Umbilical cord (tissue), 2 donors: ENCODE data around the gene ROBO1. TPM values are rescaled to one million over a fixed set of nuclear protein-coding genes. Genes with fewer than 3 reads are reported as not detected.
A peak's percentile ranks its signal among the peaks of the same experiment; 100 is the strongest.
"Not testable (repeated sequence)": the region's sequence is repeated elsewhere in the genome, so short reads cannot be mapped to it uniquely, and the experiment has no call there.

Experiments used
- DNase-seq: peaks from one replicate; pipeline ENCODE4 v3.0.0-alpha.2; 2015; ENCODE audit warnings: low spot score
- total RNA-seq: library from RNA; depleted of rRNA; stranded (reverse); fragments of >200 nt; gene quantifications from one replicate; pipeline ENCODE4 v1.2.3, GENCODE V29; 2014; ENCODE audit warnings: low replicate concordance; ENCODE audit not compliant: insufficient read depth

The ROBO1 gene
- total RNA-seq, 1 donor from 2014 or later = 27.9 TPM

DNA sequence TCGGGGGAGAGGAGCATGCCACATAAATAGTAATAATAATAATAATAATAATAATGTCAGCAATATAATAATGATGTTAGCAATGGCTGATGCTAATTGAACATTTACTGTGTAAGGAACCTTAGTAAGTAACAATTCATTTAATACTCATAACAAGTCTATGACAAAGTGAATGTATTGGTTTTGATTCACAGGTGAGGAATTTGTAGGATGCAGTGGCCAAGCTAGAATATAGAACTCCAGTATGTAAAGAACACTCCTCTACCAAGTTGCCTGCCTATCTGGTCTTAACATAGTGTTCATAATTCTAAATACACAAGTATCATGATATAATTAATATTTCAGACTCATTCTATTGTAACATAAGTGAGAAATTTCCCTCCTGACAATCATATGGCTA is 1016.5 kb downstream of the ROBO1 start:
- no peak for DNase-seq

DNA sequence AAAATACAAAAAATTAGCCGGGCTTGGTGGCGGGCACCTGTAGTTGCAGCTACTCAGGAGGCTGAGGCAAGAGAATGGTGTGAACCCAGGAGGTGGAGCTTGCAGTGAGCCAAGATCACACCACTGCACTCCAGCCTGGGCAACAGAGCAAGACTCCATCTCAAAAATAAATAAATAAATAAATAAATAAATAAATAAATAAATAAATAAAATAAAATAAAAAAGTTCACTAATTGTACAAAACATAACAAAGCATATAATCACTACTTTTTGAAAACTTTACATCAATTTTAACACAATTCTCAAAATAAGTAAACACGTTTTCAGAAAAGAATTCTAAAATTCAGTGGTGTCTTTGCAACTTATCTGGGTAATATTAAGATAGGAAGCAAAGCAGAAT is 1017.5 kb downstream of the ROBO1 start:
- not testable (repeated sequence) for DNase-seq

DNA sequence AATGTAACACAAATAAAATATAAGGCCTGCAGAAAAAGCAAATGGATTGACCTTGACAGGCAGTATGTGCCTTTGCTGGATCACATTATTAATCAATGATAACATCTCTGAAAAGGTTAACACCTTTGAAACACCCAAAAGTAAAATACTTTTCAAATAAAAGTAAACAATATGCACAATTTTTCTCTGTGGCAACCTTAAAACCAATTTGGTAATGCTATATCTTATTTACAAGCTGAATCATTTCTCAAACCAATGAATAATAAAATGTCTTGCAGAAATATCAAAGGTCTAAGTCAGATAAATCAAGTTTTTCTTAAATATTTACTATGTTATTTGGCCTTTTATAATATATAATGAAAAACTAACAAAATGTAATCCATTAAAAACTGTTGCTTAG is 1018.7 kb downstream of the ROBO1 start:
- no peak for DNase-seq

DNA sequence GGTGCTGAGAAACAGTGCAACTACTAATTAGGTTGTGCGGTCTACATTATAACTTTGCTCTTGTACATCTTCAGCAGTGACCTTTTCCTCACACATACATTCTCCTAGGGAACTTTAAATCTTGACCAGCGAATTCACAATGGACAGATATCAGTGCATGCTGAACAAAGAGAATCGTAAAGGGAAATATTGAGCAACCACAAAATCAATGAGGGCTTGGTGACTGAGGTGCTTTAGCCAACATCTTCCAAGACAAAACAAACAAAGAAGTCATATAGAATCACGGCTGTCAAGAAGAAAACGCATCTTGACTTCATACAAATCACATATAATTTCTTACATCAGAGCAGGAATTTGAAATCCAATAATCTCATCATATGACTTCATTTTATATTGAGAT is 1022.0 kb downstream of the ROBO1 start:
- no peak for DNase-seq

DNA sequence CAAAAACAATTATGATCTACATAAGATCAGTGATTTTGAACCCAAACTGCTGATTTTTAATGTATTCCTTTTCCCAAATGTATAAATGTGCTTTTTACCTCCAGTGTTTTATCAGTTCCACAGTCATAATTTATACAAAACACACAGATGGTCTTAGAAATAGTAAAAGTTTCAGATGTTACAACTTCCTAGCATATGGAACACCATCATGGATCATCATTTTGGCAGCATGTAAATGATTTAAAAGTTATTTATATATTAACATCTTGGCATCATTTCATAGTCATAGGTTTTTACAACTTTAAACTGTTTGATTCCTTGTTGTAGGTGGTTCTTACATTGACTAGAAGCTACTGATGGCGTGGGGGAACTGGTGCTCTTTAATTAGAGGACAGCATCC is 1025.3 kb downstream of the ROBO1 start:
- DNase-seq = no peak

DNA sequence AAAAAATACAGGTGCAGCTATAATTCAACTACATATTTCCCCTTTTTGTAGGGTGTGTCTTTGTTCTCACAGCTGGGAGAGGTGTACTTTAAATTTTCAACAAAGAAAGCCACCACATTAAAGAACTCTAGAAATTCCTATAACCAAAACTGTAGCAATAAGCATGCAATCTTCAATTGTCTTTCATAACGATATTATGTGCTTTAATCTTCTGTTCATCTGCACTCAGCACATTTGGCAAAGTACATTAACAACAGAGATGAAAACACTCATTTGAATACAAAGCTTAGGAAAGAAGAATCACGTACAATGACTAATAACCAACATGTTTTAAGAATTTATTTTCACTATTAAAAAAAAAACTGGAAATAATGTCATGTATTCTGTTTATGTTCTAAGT is 1025.8 kb downstream of the ROBO1 start:
- DNase-seq = no peak

DNA sequence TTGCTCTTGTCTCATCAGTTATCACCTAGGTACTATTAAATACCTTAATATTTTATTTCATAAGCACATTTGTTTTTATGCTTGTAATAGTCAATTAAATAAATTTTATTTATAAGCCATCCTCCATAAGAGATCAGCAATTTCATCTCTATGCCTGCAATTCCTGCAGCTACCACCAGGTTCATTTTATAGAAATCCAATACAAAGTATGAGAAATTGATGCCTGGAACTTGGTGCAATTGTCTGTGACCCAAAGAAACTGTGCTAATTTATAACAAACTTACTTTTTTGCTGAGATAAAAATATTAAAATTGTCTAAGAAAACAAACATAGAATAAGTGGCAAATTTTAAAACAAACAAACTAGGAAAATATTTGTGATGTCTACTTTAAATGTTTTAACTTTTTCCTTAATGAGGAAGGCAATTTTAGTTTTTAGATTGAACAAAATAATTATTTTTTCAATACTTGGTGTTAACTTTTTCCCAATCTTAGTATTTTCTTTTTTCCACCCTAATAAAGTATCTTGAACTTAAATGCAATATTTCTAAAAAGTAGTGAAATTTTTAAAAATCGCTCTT is 1026.6 kb downstream of the ROBO1 start:
- no peak for DNase-seq

DNA sequence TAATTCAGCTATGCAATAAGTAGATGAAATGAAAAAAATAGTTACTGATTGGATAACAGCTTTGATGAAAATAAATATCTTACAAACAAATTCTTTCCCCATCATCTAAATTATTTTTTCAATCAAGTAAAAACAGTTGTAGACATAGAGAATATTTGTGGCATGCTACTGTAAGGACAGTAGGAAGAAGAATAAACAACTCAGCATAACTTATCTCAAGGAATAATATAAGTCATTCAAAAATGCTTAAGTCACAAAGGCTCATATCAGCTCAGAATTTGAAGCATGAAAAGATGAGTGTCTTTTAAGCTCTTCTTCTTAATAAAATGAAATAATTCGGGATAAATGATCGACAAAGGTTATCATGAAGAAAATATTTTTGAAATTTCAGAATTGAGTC is 1029.0 kb downstream of the ROBO1 start:
- no peak for DNase-seq

DNA sequence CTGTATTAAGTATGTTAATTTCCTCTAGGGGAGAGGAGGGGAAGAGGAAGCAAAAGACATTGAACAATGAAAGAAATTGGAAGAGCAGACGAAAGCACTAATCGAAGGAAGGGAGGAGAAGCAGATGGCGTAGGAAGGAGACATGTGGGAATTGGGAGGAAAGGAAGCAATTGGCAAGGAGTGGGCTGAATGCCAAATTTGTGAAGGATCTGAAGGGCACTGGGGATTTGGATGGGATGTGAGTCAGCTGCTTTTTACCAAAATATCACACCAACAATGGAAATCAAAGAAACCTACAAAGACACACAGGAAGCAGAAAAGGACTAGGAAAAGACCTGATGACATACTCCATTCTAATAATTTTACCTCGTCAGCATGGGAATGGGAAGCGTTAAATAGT is 1029.8 kb downstream of the ROBO1 start:
- DNase-seq = no peak

DNA sequence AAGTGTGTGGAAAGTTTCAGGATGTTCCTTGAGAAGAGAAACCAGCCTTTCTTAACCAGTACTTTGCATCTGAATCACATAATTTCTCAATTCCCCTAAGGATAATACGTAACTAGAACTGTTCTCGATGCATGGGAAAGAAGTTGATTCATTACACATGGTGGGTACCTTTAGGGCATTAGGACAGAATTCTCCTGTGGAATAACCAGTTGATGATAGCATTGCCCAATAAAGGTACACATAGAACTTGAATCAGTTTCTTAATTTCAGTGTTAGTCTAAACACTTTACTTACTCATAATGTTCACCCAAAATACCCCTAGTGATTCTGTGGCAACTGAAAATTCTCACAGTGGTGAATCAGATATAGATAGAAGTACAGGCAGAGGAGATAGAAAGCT is 1030.9 kb downstream of the ROBO1 start:
- DNase-seq = no peak

DNA sequence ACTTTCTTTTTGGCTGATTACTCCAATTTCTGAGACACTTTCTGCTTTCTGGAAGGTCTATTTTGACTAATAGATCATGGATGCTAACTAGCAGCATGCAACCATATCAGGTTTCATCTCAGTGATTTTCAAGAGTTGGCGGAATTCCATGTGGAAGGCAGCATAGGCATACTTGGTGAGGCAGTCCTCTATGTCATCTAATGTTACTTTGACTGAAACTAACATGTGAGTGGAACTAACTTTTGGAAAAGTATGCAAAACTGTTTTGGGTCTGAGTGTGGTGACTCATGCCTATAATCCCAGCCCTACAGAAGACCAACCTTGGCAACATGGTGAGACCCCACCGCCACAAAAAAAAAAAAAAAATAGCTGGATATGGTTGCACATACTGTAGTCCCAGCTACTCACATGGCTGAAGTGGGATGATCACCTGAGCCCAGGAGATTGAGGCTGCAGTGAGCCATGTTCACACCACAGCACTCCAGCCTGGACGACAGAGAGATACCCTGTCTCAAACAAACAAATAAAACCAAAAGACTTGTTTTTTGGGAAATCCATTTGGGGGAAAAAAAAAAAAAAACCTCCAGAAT is 1033.7 kb downstream of the ROBO1 start:
- DNase-seq = no peak

DNA sequence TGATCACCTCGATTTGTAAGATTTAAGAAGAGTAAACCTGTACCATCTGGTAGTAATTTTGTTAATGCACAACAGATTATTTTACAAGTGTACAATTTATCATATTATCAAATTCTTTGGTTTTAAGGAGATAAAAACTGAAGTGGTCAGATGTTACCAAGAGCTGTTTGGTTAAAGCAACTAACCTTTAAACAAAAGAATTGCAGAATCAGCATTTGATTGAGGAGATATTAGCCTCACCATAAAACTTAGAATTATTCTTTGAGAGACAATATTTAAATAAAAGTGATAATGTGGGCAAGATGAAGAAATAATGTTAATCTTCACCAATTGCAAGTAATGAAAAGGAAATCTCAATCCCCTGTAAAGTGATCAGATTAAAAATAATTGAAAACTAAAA is 1034.9 kb downstream of the ROBO1 start:
- DNase-seq = no peak

DNA sequence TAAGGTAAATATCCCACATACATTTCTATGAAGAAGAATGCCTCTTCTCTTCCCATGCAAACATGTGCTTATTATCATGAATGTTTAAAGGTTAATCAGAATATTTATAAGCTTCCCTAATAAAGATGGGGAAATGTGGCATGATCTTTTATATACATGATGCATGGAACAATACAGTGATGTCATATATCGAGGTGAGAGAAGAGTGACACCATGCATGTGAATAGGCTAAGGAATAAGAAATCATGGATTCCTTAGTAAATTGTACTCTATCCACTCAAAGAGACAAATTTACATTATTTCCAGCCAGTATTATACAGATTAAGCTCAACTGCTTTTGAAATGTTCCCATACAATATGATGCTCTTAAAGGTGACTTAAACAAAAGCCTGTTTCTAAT is 1035.3 kb downstream of the ROBO1 start:
- no peak for DNase-seq

DNA sequence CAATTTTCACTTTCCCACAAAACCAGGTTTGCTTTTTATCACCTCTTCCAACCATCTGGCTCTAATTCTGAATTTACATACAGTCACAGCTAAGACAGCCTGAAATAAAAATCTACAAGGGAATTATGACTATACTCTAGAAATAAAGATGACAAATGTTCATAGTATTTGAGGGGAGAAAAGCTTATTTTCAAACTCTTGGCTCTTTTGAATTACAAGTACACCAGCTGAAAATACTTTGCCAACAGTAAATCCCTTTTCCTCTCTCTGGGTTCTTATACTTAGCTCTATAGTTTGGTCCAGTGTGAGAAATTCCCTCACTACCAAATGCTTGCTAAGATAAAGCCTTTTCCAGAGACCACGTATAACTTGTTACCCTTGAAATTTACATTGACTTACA is 1037.9 kb downstream of the ROBO1 start:
- peak; percentile 70 for DNase-seq

DNA sequence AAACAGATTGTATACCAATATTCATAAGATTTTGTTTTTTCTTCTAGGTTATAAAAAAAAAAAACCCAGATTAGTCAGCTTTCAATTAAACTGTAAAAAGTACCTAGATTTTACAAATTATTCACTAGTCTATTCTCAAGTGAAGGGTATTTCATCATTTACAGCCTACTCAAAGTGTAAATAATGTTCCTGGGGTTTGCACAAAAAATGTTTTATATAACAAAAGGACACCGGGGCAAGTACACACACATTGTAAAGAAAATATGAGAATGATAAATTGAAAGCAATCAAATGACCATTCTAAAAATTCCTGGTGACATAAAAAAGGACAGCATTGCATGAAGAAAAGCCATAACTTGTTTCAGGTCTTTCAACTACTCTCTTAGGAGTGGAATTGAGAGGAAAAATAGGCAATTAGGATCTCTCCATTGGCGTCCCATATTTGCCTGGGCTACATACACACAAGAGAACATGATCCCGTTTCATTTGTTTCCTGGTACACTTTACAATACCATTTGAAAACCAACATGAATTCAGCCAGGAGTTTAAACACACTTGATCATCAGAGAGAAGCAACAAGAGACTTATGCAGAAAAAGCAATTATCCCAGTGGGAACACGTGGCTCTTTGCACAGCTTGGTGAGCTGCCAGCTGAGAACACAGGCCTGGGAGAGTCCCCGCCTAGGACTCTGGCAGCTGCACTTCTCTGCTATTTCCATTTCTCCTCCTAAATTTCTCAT is 1039.2 kb downstream of the ROBO1 start:
- DNase-seq = peak; percentile 89

DNA sequence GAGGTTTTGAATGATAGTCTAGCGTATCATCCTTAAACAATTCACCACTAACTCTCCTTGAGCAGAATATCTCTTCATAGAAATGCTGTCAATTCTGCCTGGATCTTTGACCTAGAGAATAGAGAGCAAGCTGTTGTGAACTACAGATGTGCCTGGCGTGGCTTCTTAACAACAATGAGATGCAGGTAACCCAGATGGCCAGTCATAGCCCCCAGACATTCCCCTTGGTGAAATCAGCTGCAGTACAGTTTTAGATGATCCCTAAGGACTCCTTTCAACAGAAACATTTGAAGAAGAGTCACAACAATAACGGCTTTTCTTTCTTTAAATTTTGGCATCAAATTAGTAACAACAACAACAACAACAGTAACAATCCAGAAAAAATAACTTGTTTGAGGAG is 1041.3 kb downstream of the ROBO1 start:
- DNase-seq = no peak

DNA sequence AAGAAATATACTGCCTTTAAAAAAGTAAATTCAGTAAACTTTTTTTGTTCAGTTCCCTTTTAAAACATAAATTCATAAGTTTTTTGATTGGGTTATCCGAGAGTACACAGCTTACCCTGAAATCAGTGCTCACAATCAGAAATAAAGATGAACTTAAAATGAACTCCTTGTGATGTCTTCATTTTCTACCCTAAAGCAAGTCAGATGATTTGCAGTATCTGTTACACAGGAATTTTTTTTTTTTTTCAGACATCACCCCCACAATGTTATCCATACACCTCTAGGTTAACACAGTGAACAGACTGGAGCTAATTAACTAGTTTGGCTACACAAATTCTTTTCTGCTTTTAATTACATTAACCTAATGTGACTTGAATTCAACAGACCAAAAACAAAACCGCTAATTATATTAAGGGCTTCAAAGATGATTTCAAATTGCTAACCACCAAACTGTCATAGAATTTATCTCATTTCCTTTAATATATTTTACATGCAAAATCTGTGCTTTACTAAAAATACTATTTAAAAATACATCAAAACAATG is 1042.0 kb downstream of the ROBO1 start:
- peak; percentile 22 for DNase-seq

DNA sequence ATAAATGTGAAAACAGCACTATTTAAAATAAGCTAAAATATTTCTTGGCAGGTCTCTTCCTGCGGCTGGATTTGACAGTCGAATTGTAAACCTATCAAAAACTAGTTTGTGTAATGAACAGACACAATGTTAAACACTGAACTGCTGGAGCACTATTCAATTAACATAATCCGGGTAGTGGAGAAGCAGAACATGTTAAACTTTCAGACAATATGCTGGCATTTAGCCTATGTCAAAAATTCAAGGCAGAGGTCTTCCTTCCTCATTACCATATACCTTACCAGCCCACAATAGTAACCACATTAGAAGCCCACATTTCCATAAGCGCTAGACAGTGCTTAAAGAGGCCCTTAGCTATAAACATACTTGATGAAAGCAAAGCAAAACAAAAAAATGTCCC is 1042.9 kb downstream of the ROBO1 start:
- DNase-seq = peak; percentile 18

DNA sequence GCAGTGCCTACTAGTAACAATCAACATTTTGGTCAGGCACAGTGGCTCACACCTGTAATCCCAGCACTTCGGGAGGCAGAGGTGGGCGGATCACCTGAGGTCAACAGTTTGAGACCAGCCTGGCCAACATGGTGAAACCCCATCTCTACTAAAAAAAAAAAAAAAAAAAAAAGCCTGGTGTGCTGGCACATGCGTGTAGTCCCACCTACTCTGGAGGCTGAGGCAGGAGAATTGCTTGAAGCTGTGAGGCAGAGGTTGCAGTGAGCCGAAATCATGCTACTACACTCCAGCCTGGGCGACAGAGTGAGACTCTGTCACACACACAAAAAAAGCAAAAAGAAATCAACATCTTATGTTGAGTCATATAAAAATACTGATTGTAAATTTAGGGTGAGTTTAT is 1043.4 kb downstream of the ROBO1 start:
- DNase-seq = not testable (repeated sequence)

DNA sequence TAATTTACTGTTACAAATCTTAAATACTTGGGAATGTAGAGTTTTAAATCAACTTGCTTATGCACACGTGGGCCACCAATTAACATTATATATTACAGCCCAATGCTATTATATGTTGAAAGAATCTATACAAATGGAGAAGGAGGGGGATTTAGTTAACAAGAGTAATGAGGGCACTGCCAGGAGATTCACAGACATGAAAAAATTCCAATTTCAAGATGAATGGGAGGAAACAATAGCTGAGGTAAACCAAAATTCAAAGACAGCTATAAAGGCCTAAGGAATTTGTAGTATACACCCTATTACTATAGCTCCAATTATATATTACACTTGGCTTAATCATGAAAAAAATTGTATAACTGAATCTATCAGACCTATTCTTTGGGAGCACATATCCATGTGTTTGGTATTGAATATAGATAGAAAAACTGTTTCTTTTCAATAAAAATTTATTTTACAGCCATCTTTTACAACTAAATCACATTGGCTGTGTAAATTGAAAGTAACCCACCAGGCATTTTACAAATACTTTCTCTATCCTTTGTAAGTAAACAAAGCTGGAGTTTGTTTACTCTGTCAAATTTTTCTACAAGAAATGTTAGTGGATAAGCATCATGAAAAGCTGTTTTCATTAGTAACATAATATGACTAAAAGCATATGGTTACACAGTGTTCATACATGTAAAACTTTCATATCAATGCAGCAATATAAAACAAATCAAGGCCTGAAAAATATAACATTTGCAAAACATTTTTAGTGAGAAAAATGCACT is 1045.8 kb downstream of the ROBO1 start:
- DNase-seq = no peak

DNA sequence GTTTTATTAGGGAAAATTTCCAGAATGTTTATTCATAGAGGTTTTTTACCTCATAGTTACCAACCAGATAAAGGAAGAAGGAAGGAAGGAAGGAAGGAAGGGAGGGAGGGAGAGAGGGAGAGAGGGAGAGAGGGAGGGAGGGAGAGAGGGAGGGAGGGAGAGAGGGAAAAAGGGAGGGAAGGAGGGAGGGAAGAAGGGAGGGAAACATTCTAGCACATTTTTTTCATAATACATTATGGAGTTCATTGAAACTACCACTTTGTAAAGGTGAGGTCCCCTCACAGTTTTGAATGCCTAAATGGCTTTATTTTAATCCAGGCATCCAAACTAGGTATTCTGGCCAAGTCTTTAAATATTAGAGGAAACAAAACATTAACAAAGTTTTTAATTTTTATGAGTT is 1049.1 kb downstream of the ROBO1 start:
- DNase-seq = no peak

DNA sequence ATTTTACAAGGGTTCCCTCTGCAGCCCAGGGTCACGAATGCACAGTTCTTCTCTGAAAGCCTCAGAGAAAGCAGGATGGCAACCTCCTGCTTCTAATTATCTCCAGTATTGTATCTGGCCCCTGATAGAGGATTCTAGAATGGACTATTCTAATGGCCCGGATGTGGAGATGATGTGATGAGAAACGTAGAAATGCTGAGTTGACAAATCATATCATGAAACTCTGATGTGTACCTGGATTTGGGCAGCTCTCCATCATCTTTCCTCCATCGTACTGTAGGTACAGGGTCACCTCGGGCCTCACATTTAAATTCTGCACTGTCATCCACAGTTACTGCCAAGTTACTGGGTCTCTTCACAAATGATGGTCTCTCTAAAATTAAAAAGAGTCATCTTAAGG is 1050.8 kb downstream of the ROBO1 start:
- DNase-seq = no peak
